HCT116 (cell line): ENCODE measurements around the gene SRPK2. TPM values are rescaled to one million over a fixed set of nuclear protein-coding genes. Genes with fewer than 3 reads are reported as not detected.
A peak's percentile ranks its signal among the peaks of the same experiment; 100 is the strongest.

Experiments used
- ATAC-seq: fragments of 200-7000 bp; cut with Tn5 transposase; 2 replicates; pipeline ENCODE4 v1.9.1; 2020; ENCODE audit warnings: mild to moderate bottlenecking, moderate library complexity
- BruUV-seq: library from RNA; stranded (reverse); fragments of 400-500 nt; replicated peaks from 2 replicates; lab custom pipeline; 2021; lab: Mats Ljungman, UMichigan
- CTCF ChIA-PET: fragments of 300-600 bp; sonication (Branson Sonifier 250); formaldehyde crosslinking; loops from one replicate; lab custom pipeline; 2021; ENCODE audit warnings: antibody characterized with exemption; lab: Charles Lee
- POLR2A ChIA-PET: fragments of 300-600, 350-600 bp; sonication (Branson Sonifier 250); formaldehyde crosslinking; loops from one replicate; lab custom pipeline; 2021; ENCODE audit warnings: antibody characterized with exemption; lab: Charles Lee
- RAD21 ChIA-PET, 2 experiments: fragments of 300-600 bp; sonication (Branson Sonifier 250); formaldehyde crosslinking; loops; one replicate each; lab custom pipeline; 2023; ENCODE audit warnings: low total read pairs in 2 of 2; ENCODE audit not compliant: uncharacterized antibody in 2 of 2, unreplicated experiment in 2 of 2, low non-redundant PET in 1 of 2; lab: Charles Lee
- DNase-seq: peaks from one replicate; pipeline ENCODE4 v3.0.0-alpha.2; 2010; ENCODE audit warnings: low read depth, low spot score
- H2AFZ ChIP-seq: fragments of 200-600 bp; shearing (Covaris generic), sonication (generic); 2 replicates; pipeline ENCODE4 v1.6.1; 2017; ENCODE audit warnings: low read depth, mixed run types, mixed read lengths, antibody characterized with exemption, low read length; ENCODE audit not compliant: poor library complexity, severe bottlenecking
- H3K27ac ChIP-seq: 2 replicates; pipeline ENCODE4 v1.5.1; 2012; ENCODE audit warnings: low read depth, low read length
- H3K27me3 ChIP-seq: fragments of 200-600 bp; sonication (generic); 2 replicates; pipeline ENCODE4 v1.6.1; 2016; ENCODE audit warnings: mixed run types, low read length, mixed read lengths; ENCODE audit not compliant: insufficient read depth
- H3K36me3 ChIP-seq, 2 experiments: fragments of 200-500 bp in 1 of 2; fragments of 200-600 bp in 1 of 2; sonication (Bioruptor generic) in 1 of 2; sonication (generic) in 1 of 2; 2 replicates each; pipeline versions ENCODE4 v1.5.1 to v1.6.1; 2014 to 2016; ENCODE audit warnings: low read length in 2 of 2, inconsistent platforms in 1 of 2, mixed read lengths in 1 of 2, mixed run types in 1 of 2; ENCODE audit not compliant: insufficient read depth in 2 of 2, control insufficient read depth in 1 of 2
- H3K4me1 ChIP-seq, 2 experiments: fragments of 200-600 bp in 1 of 2; sonication (generic) in 1 of 2; 2 replicates each; pipeline versions ENCODE4 v1.5.1 to v1.6.1; 2012 to 2017; ENCODE audit warnings: low read length in 2 of 2, inconsistent platforms in 1 of 2, mild to moderate bottlenecking in 1 of 2, mixed read lengths in 1 of 2, mixed run types in 1 of 2, moderate library complexity in 1 of 2; ENCODE audit not compliant: insufficient read depth in 2 of 2, control insufficient read depth in 1 of 2
- H3K4me2 ChIP-seq: fragments of 200-600 bp; sonication (generic); 2 replicates; pipeline ENCODE4 v1.6.1; 2017; ENCODE audit warnings: mixed run types, low read length, mixed read lengths
- H3K4me3 ChIP-seq, 2 experiments: fragments of 200-600 bp in 1 of 2; sonication (generic) in 1 of 2; replicated peaks in 1 of 2; 2 replicates each; pipeline ENCODE4 v1.5.1; 2011 to 2016; ENCODE audit warnings: low read length in 2 of 2, control low read depth in 1 of 2, low read depth in 1 of 2, mild to moderate bottlenecking in 1 of 2, mixed read lengths in 1 of 2, mixed run types in 1 of 2
- H3K79me2 ChIP-seq: fragments of 200-600 bp; sonication (generic); 2 replicates; pipeline ENCODE4 v1.6.1; 2017; ENCODE audit warnings: mild to moderate bottlenecking, mixed run types, low read length, moderate library complexity, mixed read lengths; ENCODE audit not compliant: insufficient read depth
- H3K9ac ChIP-seq: fragments of 200-600 bp; sonication (generic); 2 replicates; pipeline ENCODE4 v1.6.1; 2016; ENCODE audit warnings: low read length, mixed read lengths
- H3K9me2 ChIP-seq: fragments of 200-600 bp; sonication (generic), shearing (Covaris generic); 2 replicates; pipeline ENCODE4 v1.6.1; 2017; ENCODE audit warnings: mixed run types, mild to moderate bottlenecking, moderate library complexity; ENCODE audit not compliant: insufficient read depth
- H3K9me3 ChIP-seq, 2 experiments: fragments of 200-500 bp in 1 of 2; fragments of 200-600 bp in 1 of 2; sonication (Bioruptor generic) in 1 of 2; sonication (generic) in 1 of 2; 2 replicates each; pipeline ENCODE4 v1.6.1; 2014 to 2017; ENCODE audit warnings: low read length in 2 of 2, mixed read lengths in 2 of 2, inconsistent platforms in 1 of 2, low read depth in 1 of 2, mild to moderate bottlenecking in 1 of 2, mixed run types in 1 of 2, moderate library complexity in 1 of 2; ENCODE audit not compliant: control insufficient read depth in 1 of 2, insufficient read depth in 1 of 2
- H4K20me1 ChIP-seq: fragments of 200-600 bp; sonication (generic), shearing (Covaris generic); 2 replicates; pipeline ENCODE4 v1.6.1; 2017; ENCODE audit warnings: mixed run types, mild to moderate bottlenecking, moderate library complexity; ENCODE audit not compliant: insufficient read depth
- CBX3 ChIP-seq: IDR thresholded peaks from 2 replicates; pipeline ENCODE4 v1.6.1; 2012; ENCODE audit warnings: low read depth
- CTCF ChIP-seq, 3 experiments: fragments of 200-600 bp in 1 of 3; sonication (generic) in 1 of 3; IDR thresholded peaks in 2 of 3; conservative IDR thresholded peaks in 1 of 3; 2 replicates each; pipeline ENCODE4 v1.5.1; 2012 to 2017; ENCODE audit warnings: low read depth in 2 of 3, low read length in 2 of 3, antibody characterized with exemption in 1 of 3, borderline replicate concordance in 1 of 3, control low read depth in 1 of 3, mild to moderate bottlenecking in 1 of 3, mixed read lengths in 1 of 3, mixed run types in 1 of 3, moderate library complexity in 1 of 3; ENCODE audit not compliant: insufficient read depth in 1 of 3
- EGR1 ChIP-seq: IDR thresholded peaks from 2 replicates; pipeline ENCODE4 v1.6.1; 2012; ENCODE audit warnings: low read depth
- ELF1 ChIP-seq: IDR thresholded peaks from 2 replicates; pipeline ENCODE4 v1.6.1; 2012; ENCODE audit warnings: low read depth, borderline replicate concordance
- EZH2 ChIP-seq: fragments of 200-600 bp; sonication (generic); IDR thresholded peaks from 2 replicates; pipeline ENCODE4 v1.6.1; 2017; ENCODE audit warnings: antibody characterized with exemption, mixed run types
- EZH2phosphoT487 ChIP-seq: fragments of 200-600 bp; IDR thresholded peaks from 2 replicates; pipeline ENCODE4 v1.6.1; 2018; ENCODE audit warnings: antibody characterized with exemption, borderline replicate concordance
- FOSL1 ChIP-seq: IDR thresholded peaks from 2 replicates; pipeline ENCODE4 v1.6.1; 2012; ENCODE audit warnings: low read depth
- JUND ChIP-seq: IDR thresholded peaks from 2 replicates; pipeline ENCODE4 v1.6.1; 2012
- MAX ChIP-seq: IDR thresholded peaks from 2 replicates; pipeline ENCODE4 v1.6.1; 2012
- SIN3A ChIP-seq: IDR thresholded peaks from 2 replicates; pipeline ENCODE4 v1.6.1; 2012; ENCODE audit warnings: low read depth
- TCF7L2 ChIP-seq: IDR thresholded peaks from 2 replicates; pipeline ENCODE4 v1.7.0; 2011; ENCODE audit warnings: borderline replicate concordance, inconsistent platforms; ENCODE audit not compliant: insufficient read depth, insufficient read length; ENCODE audit errors: extremely low read depth
- YY1 ChIP-seq: IDR thresholded peaks from 2 replicates; pipeline ENCODE4 v1.6.1; 2011; ENCODE audit warnings: low read length, low read depth, moderate library complexity, mild to moderate bottlenecking; ENCODE audit not compliant: insufficient replicate concordance; ENCODE audit errors: extremely low read depth
- ZFX ChIP-seq: fragments of 450-650 bp; IDR thresholded peaks from 2 replicates; pipeline ENCODE4 v1.6.1; 2017
- ZNF274 ChIP-seq: fragments of 200-500 bp; sonication (Bioruptor generic); IDR thresholded peaks from 2 replicates; pipeline ENCODE4 v1.6.1; 2014; ENCODE audit warnings: mild to moderate bottlenecking, low read depth, low read length, inconsistent platforms
- intact Hi-C: fragments of 100-400 bp; cut with micrococcal nuclease; formaldehyde crosslinking; loops from 2 replicates; pipeline ENCODE4 v1.10.0; 2022
- total RNA-seq: library from RNA; stranded (reverse); gene quantifications from one replicate; pipeline ENCODE4 v1.2.1, GENCODE V29; 2021; ENCODE audit not compliant: unreplicated experiment

SRPK2 gene
- total RNA-seq, 1 experiment from 2014 or later = 37.4 TPM

- no peaks in the 10 kb centered on the region for H3K9me2 ChIP-seq
- H3K4me1 ChIP-seq = peaks cover 8 to 20% of the 10 kb centered on the region in 2 experiments
- H3K27ac ChIP-seq = no peak overlapping the region
- TF ChIP-seq EGR1 (no peak), CTCF (IDR thresholded peaks at IDR 0.05 in 2 of 3, conservative IDR thresholded peaks at IDR 0.05 in 1 of 3; ENCODE audit: borderline replicate concordance in 1 of 3, insufficient read depth in 1 of 3, low read depth in 2 of 3, low read length in 2 of 3) (0 out of 6 replicates have a peak, but pooled peaks of 1 of the 3 experiments have one; percentile 12), TCF7L2 (no peak)
- ChIA-PET RAD21 (no interaction called here), CTCF (no interaction called here), POLR2A (no interaction called here)
- H3K9me3 ChIP-seq = no peaks in the 10 kb centered on the region
- ATAC-seq = no peak
- no peak for DNase-seq
- no TSS peak for BruUV-seq
- no peak overlapping the region for H3K9ac ChIP-seq
- H4K20me1 ChIP-seq = no peaks in the 10 kb centered on the region
- no peaks in the 10 kb centered on the region for H3K27me3 ChIP-seq
- H3K4me2 ChIP-seq = no peak overlapping the region
- peaks cover 33% of the 10 kb centered on the region for H3K79me2 ChIP-seq
- no peaks in the 10 kb centered on the region for H3K36me3 ChIP-seq
- intact Hi-C loops = no loop called here
- H2AFZ ChIP-seq = no peak overlapping the region
- H3K4me3 ChIP-seq = no peak overlapping the region
Observed at GRCh38 chr7:105227391-105227790, 161.3 kb downstream of the SRPK2 start.

GRCh38 chr7:105224884-105225651, 163.7 kb downstream of the SRPK2 start:
- Histone ChIP-seq H3K9ac (peak overlapping the region; percentile 38), H3K27ac (no peak overlapping the region), H4K20me1 (no peaks in the 10 kb centered on the region), H3K4me1 (peaks cover 8 to 23% of the 10 kb centered on the region in 2 experiments), H3K9me2 (no peaks in the 10 kb centered on the region), H3K79me2 (peaks cover 51% of the 10 kb centered on the region), H3K27me3 (no peaks in the 10 kb centered on the region), H3K9me3 (no peaks in the 10 kb centered on the region), H3K4me3 (peak overlapping the region in 1 of 2 experiments; percentile 33; a peak in 3 of 4 replicates), H3K36me3 (no peaks in the 10 kb centered on the region), H3K4me2 (peak overlapping the region; percentile 69), H2AFZ (no peak overlapping the region)
- ATAC-seq (peak; percentile 94), DNase-seq (peak; percentile 70)
- intact Hi-C loops = loop anchor here (1.0 kb wide), 1 partner anchor 18 kb away; no protein-coding TSS in a partner anchor
- POLR2A ChIA-PET = no interaction called here
- RAD21 ChIA-PET = no interaction called here
- CTCF ChIA-PET = no interaction called here
- BruUV-seq = no TSS peak
- TF ChIP-seq YY1 = peak; percentile 62
- no peak for TF ChIP-seq EZH2phosphoT487
- TF ChIP-seq CBX3 = peak; percentile 93
- peak; percentile 74 for TF ChIP-seq JUND
- no peak for TF ChIP-seq ZNF274
- 0 out of 2 replicates have a peak, but pooled peaks have one; percentile 14 for TF ChIP-seq EGR1
- TF ChIP-seq ELF1 = peak; percentile 31; the same call in 1 of the 2 replicates
- no peak for TF ChIP-seq TCF7L2
- no peak for TF ChIP-seq CTCF (IDR thresholded peaks at IDR 0.05 in 2 of 3, conservative IDR thresholded peaks at IDR 0.05 in 1 of 3; ENCODE audit: borderline replicate concordance in 1 of 3, insufficient read depth in 1 of 3, low read depth in 2 of 3, low read length in 2 of 3)
- TF ChIP-seq FOSL1 = peak; percentile 81
- no peak for TF ChIP-seq EZH2
- no peak for TF ChIP-seq ZFX
- no peak for TF ChIP-seq SIN3A
- TF ChIP-seq MAX = no peak
